SH-SY5Y (cell line): ENCODE data around the gene PHKG2.

Experiments
- GATA2 ChIP-seq: IDR thresholded peaks from 2 replicates; pipeline ENCODE4 v1.6.1; 2011; ENCODE audit warnings: mild to moderate bottlenecking, low read depth, low read length
- GATA3 ChIP-seq: IDR thresholded peaks from 2 replicates; pipeline ENCODE4 v1.6.1; 2011; ENCODE audit warnings: low read depth, mild to moderate bottlenecking, low read length, moderate library complexity

- no peak for TF ChIP-seq GATA2
- TF ChIP-seq GATA3 = no peak
Measured at GRCh38 chr16:30780021-30780420, 31.8 kb downstream of the PHKG2 start.
